Tibial nerve (tissue), 4 donors: Measurements from ENCODE around the gene CLRN2.

Experiments
- CTCF ChIP-seq, 5 experiments: fragments of 200-600 bp in 3 of 5; fragments of 450-650 bp in 2 of 5; sonication (generic) in 3 of 5; IDR thresholded peaks; one replicate each; pipeline ENCODE4 v1.5.1; 2016 to 2019; ENCODE audit warnings: antibody characterized with exemption in 5 of 5, mild to moderate bottlenecking in 3 of 5, moderate library complexity in 2 of 5
- EP300 ChIP-seq, 2 donors: sonication (generic); formaldehyde crosslinking; IDR thresholded peaks; one replicate each; pipeline ENCODE4 v1.6.1; 2017; ENCODE audit warnings: antibody characterized with exemption in 2 of 2, mild to moderate bottlenecking in 1 of 2
- POLR2A ChIP-seq, 2 donors: fragments of 450-650 bp; IDR thresholded peaks; one replicate each; pipeline ENCODE4 v1.6.1; 2017; ENCODE audit warnings: antibody characterized with exemption in 2 of 2, mild to moderate bottlenecking in 2 of 2, moderate library complexity in 2 of 2

- TF ChIP-seq CTCF (IDR thresholded peaks at IDR 0.05) (no peak), POLR2A (IDR thresholded peaks at IDR 0.05) (no peak), EP300 (IDR thresholded peaks at IDR 0.05) (no peak)
These were observed 22.8 kb upstream of the CLRN2 start for GRCh38 chr4:17492058-17492741.
